IPS-18a (cell line): ENCODE results near the gene MAN2A1.
"Not testable (repeated sequence)": the region's sequence is repeated elsewhere in the genome, so short reads cannot be mapped to it uniquely, and the experiment has no call there.

Source experiments
- H3K27ac ChIP-seq: one replicate; pipeline ENCODE4 v1.5.1; 2013; ENCODE audit warnings: low read length
- H3K27me3 ChIP-seq: one replicate; pipeline ENCODE4 v1.6.1; 2013; ENCODE audit warnings: mild to moderate bottlenecking, low read length; ENCODE audit not compliant: control insufficient read depth, insufficient read depth
- H3K36me3 ChIP-seq: one replicate; pipeline ENCODE4 v1.6.1; 2013; ENCODE audit warnings: low read depth, low read length; ENCODE audit not compliant: control insufficient read depth
- H3K4me1 ChIP-seq: one replicate; pipeline ENCODE4 v1.6.1; 2013; ENCODE audit warnings: low read depth, low read length; ENCODE audit not compliant: control insufficient read depth
- H3K4me3 ChIP-seq: one replicate; pipeline ENCODE4 v1.5.1; 2013; ENCODE audit warnings: low read length
- H3K9ac ChIP-seq: one replicate; pipeline ENCODE4 v1.6.1; 2013; ENCODE audit warnings: mild to moderate bottlenecking, low read length, moderate library complexity
- H3K9me3 ChIP-seq: one replicate; pipeline ENCODE4 v1.6.1; 2013; ENCODE audit warnings: low read depth, low read length; ENCODE audit not compliant: control insufficient read depth

Gene MAN2A1

GRCh38 chr5:109743041-109743531 lies 53.4 kb downstream of the MAN2A1 start:
- Histone ChIP-seq H3K36me3 (no peaks in the 10 kb centered on the region), H3K27ac (peak overlapping the region; percentile 68), H3K27me3 (no peaks in the 10 kb centered on the region), H3K4me3 (peak overlapping the region; percentile 10), H3K4me1 (peaks cover 66% of the 10 kb centered on the region), H3K9me3 (no peaks in the 10 kb centered on the region), H3K9ac (no peak overlapping the region)

- no peaks in the 10 kb centered on the region for H3K27me3 ChIP-seq
- H3K9ac ChIP-seq, result no peak overlapping the region
- H3K27ac ChIP-seq, result peak overlapping the region; percentile 48
- peak overlapping the region; percentile 12 for H3K4me3 ChIP-seq
- peaks cover 61% of the 10 kb centered on the region for H3K4me1 ChIP-seq
- H3K36me3 ChIP-seq, result no peaks in the 10 kb centered on the region
- H3K9me3 ChIP-seq, result no peaks in the 10 kb centered on the region
Observed at GRCh38 chr5:109743770-109744212, 54.1 kb downstream of the MAN2A1 start.

GRCh38 chr5:109744261-109744660 lies 54.5 kb downstream of the MAN2A1 start:
- H3K27me3 ChIP-seq, result no peaks in the 10 kb centered on the region
- H3K9me3 ChIP-seq, result no peaks in the 10 kb centered on the region
- H3K4me3 ChIP-seq, result peak overlapping the region; percentile 12
- H3K9ac ChIP-seq, result no peak overlapping the region
- peaks cover 57% of the 10 kb centered on the region for H3K4me1 ChIP-seq
- H3K36me3 ChIP-seq, result no peaks in the 10 kb centered on the region
- H3K27ac ChIP-seq, result no peak overlapping the region

GRCh38 chr5:109748546-109748945 lies 58.8 kb downstream of the MAN2A1 start:
- H3K4me1 ChIP-seq, result peaks cover 15% of the 10 kb centered on the region
- H3K36me3 ChIP-seq, result no peaks in the 10 kb centered on the region
- H3K9me3 ChIP-seq, result no peaks in the 10 kb centered on the region
- no peak overlapping the region for H3K9ac ChIP-seq
- H3K27me3 ChIP-seq, result no peaks in the 10 kb centered on the region
- no peak overlapping the region for H3K27ac ChIP-seq
- H3K4me3 ChIP-seq, result no peak overlapping the region

GRCh38 chr5:109750463-109750862 lies 60.7 kb downstream of the MAN2A1 start:
- Histone ChIP-seq H3K4me1 (no peaks in the 10 kb centered on the region), H3K9me3 (no peaks in the 10 kb centered on the region)

GRCh38 chr5:109753279-109753678 lies 63.6 kb downstream of the MAN2A1 start:
- Histone ChIP-seq H3K27ac (no peak overlapping the region), H3K9ac (no peak overlapping the region), H3K36me3 (peaks cover 9% of the 10 kb centered on the region), H3K4me3 (no peak overlapping the region), H3K9me3 (no peaks in the 10 kb centered on the region), H3K4me1 (no peaks in the 10 kb centered on the region), H3K27me3 (no peaks in the 10 kb centered on the region)

More at GRCh38 chr5:109750463-109750862, 60.7 kb downstream of the MAN2A1 start:
- Histone ChIP-seq H3K36me3 (no peaks in the 10 kb centered on the region), H3K27ac (no peak overlapping the region), H3K27me3 (no peaks in the 10 kb centered on the region), H3K4me3 (no peak overlapping the region), H3K9ac (no peak overlapping the region)

GRCh38 chr5:109754319-109754718 lies 64.6 kb downstream of the MAN2A1 start:
- Histone ChIP-seq H3K9me3 (no peaks in the 10 kb centered on the region), H3K4me1 (no peaks in the 10 kb centered on the region), H3K36me3 (peaks cover 9% of the 10 kb centered on the region), H3K9ac (no peak overlapping the region), H3K27ac (no peak overlapping the region), H3K4me3 (no peak overlapping the region), H3K27me3 (no peaks in the 10 kb centered on the region)

- H3K4me1 ChIP-seq, result no peaks in the 10 kb centered on the region
- peaks cover 9% of the 10 kb centered on the region for H3K36me3 ChIP-seq
- no peaks in the 10 kb centered on the region for H3K9me3 ChIP-seq
- no peak overlapping the region for H3K4me3 ChIP-seq
- no peak overlapping the region for H3K9ac ChIP-seq
- H3K27me3 ChIP-seq, result no peaks in the 10 kb centered on the region
- no peak overlapping the region for H3K27ac ChIP-seq
Observed at GRCh38 chr5:109755761-109756160, 66.0 kb downstream of the MAN2A1 start.

GRCh38 chr5:109756543-109757185 lies 66.9 kb downstream of the MAN2A1 start:
- H3K27ac ChIP-seq, result no peak overlapping the region
- H3K4me3 ChIP-seq, result no peak overlapping the region
- H3K36me3 ChIP-seq, result peaks cover 9% of the 10 kb centered on the region
- no peak overlapping the region for H3K9ac ChIP-seq
- no peaks in the 10 kb centered on the region for H3K27me3 ChIP-seq
- H3K9me3 ChIP-seq, result no peaks in the 10 kb centered on the region
- H3K4me1 ChIP-seq, result no peaks in the 10 kb centered on the region

- no peaks in the 10 kb centered on the region for H3K27me3 ChIP-seq
- no peak overlapping the region for H3K4me3 ChIP-seq
- H3K36me3 ChIP-seq, result peaks cover 14% of the 10 kb centered on the region
- no peak overlapping the region for H3K9ac ChIP-seq
- no peaks in the 10 kb centered on the region for H3K9me3 ChIP-seq
- no peak overlapping the region for H3K27ac ChIP-seq
- H3K4me1 ChIP-seq, result no peaks in the 10 kb centered on the region
Observed at GRCh38 chr5:109757490-109757889, 67.8 kb downstream of the MAN2A1 start.

- H3K9me3 ChIP-seq, result no peaks in the 10 kb centered on the region
- H3K27ac ChIP-seq, result no peak overlapping the region
- no peaks in the 10 kb centered on the region for H3K4me1 ChIP-seq
- peaks cover 18% of the 10 kb centered on the region for H3K36me3 ChIP-seq
- no peak overlapping the region for H3K9ac ChIP-seq
- H3K4me3 ChIP-seq, result no peak overlapping the region
- no peaks in the 10 kb centered on the region for H3K27me3 ChIP-seq
Observed at GRCh38 chr5:109759306-109759705, 69.6 kb downstream of the MAN2A1 start.

- H3K4me1 ChIP-seq, H3K4me3 ChIP-seq: not testable (repeated sequence)
Observed at GRCh38 chr5:109760130-109760529, 70.4 kb downstream of the MAN2A1 start.

More at GRCh38 chr5:109760130-109760529, 70.4 kb downstream of the MAN2A1 start:
- not testable (repeated sequence) for H3K27me3 ChIP-seq, H3K9ac ChIP-seq, H3K27ac ChIP-seq, H3K9me3 ChIP-seq
- H3K36me3 ChIP-seq, result peaks cover 18% of the 10 kb centered on the region
